IMR-90 (cell line): ENCODE measurements around the gene TRMT1. TPM values are rescaled to one million over a fixed set of nuclear protein-coding genes. Genes with fewer than 3 reads are reported as not detected.

Experiments used
- ATAC-seq: fragments of 200-7000 bp; cut with Tn5 transposase; 2 replicates; pipeline ENCODE4 v1.9.1; 2020; ENCODE audit warnings: low read depth, mild to moderate bottlenecking, moderate library complexity
- BruUV-seq: library from RNA; stranded (reverse); fragments of 400-500 nt; replicated peaks from 2 replicates; lab custom pipeline; 2021; lab: Mats Ljungman, UMichigan
- CTCF ChIA-PET: fragments of 300-600 bp; formaldehyde crosslinking; extraction: SDS; loops from one replicate; lab custom pipeline; 2021; ENCODE audit warnings: antibody characterized with exemption; lab: Yijun Ruan, JAX
- POLR2A ChIA-PET: fragments of 300-600 bp; sonication (Branson Sonifier 250); formaldehyde crosslinking; loops from one replicate; lab custom pipeline; 2022; ENCODE audit warnings: antibody characterized with exemption; ENCODE audit not compliant: unreplicated experiment; lab: Charles Lee
- DNase-seq: peaks from one replicate; pipeline ENCODE4 v3.0.0; 2013
- H2AFZ ChIP-seq: replicated peaks from 2 replicates; pipeline ENCODE3; 2013; ENCODE audit warnings: low read length, mild to moderate bottlenecking; ENCODE audit not compliant: poor library complexity
- H2AK5ac ChIP-seq: 2 replicates; pipeline ENCODE4 v1.6.1; 2013; ENCODE audit warnings: low read depth, low read length, inconsistent platforms
- H2AK9ac ChIP-seq: replicated peaks from 2 replicates; pipeline ENCODE3; 2013; ENCODE audit warnings: mild to moderate bottlenecking, low read depth, low read length, moderate library complexity; ENCODE audit not compliant: poor library complexity
- H2BK120ac ChIP-seq: 2 replicates; pipeline ENCODE4 v1.6.1; 2013; ENCODE audit warnings: low read depth, low read length, inconsistent platforms
- H2BK15ac ChIP-seq: 3 replicates; pipeline ENCODE4 v1.6.1; 2013; ENCODE audit warnings: low read depth, low read length, inconsistent platforms
- H2BK20ac ChIP-seq: 2 replicates; pipeline ENCODE4 v1.6.1; 2013; ENCODE audit warnings: low read depth, mild to moderate bottlenecking, inconsistent platforms, low read length, moderate library complexity
- H2BK5ac ChIP-seq: 2 replicates; pipeline ENCODE4 v1.6.1; 2013; ENCODE audit warnings: mild to moderate bottlenecking, low read depth, low read length, inconsistent platforms; ENCODE audit not compliant: poor library complexity, severe bottlenecking
- H3K14ac ChIP-seq: replicated peaks from 2 replicates; pipeline ENCODE4 v1.6.1; 2013; ENCODE audit warnings: low read depth, low read length, inconsistent platforms
- H3K18ac ChIP-seq: 2 replicates; pipeline ENCODE4 v1.6.1; 2013; ENCODE audit warnings: low read depth, low read length, control low read depth
- H3K23ac ChIP-seq: 2 replicates; pipeline ENCODE4 v1.6.1; 2013; ENCODE audit warnings: low read depth, low read length, inconsistent platforms
- H3K27ac ChIP-seq: 2 replicates; pipeline ENCODE4 v1.5.1; 2013; ENCODE audit warnings: mild to moderate bottlenecking, control low read depth, low read length; ENCODE audit not compliant: insufficient read depth
- H3K27me3 ChIP-seq: 2 replicates; pipeline ENCODE4 v1.6.1; 2013; ENCODE audit warnings: low read length; ENCODE audit not compliant: control insufficient read depth, insufficient read depth
- H3K36me3 ChIP-seq: 2 replicates; pipeline ENCODE4 v1.6.1; 2013; ENCODE audit warnings: low read length, mixed read lengths; ENCODE audit not compliant: control insufficient read depth, insufficient read depth
- H3K4ac ChIP-seq: 2 replicates; pipeline ENCODE4 v1.6.1; 2013; ENCODE audit warnings: low read depth, low read length, inconsistent platforms
- H3K4me1 ChIP-seq: 2 replicates; pipeline ENCODE4 v1.6.1; 2013; ENCODE audit warnings: low read length, mixed read lengths; ENCODE audit not compliant: control insufficient read depth, insufficient read depth
- H3K4me2 ChIP-seq: 2 replicates; pipeline ENCODE4 v1.6.1; 2013; ENCODE audit warnings: low read depth, mild to moderate bottlenecking, control low read depth, low read length, moderate library complexity
- H3K4me3 ChIP-seq: 2 replicates; pipeline ENCODE4 v1.5.1; 2013; ENCODE audit warnings: low read depth, mild to moderate bottlenecking, control low read depth, low read length, moderate library complexity; ENCODE audit not compliant: insufficient read depth
- H3K56ac ChIP-seq: 2 replicates; pipeline ENCODE4 v1.6.1; 2013; ENCODE audit warnings: low read length, inconsistent platforms; ENCODE audit not compliant: insufficient read depth; ENCODE audit errors: extremely low read depth
- H3K79me1 ChIP-seq, 2 experiments: 2 replicates each; pipeline ENCODE4 v1.6.1; 2013; ENCODE audit warnings: low read length in 2 of 2, inconsistent platforms in 1 of 2, low read depth in 1 of 2
- H3K9ac ChIP-seq: 2 replicates; pipeline ENCODE4 v1.6.1; 2013; ENCODE audit warnings: low read depth, low read length, control low read depth
- H3K9me1 ChIP-seq: 2 replicates; pipeline ENCODE4 v1.6.1; 2013; ENCODE audit warnings: low read length, inconsistent platforms; ENCODE audit not compliant: insufficient read depth
- H3K9me3 ChIP-seq: 2 replicates; pipeline ENCODE4 v1.6.1; 2013; ENCODE audit warnings: low read length; ENCODE audit not compliant: control insufficient read depth, insufficient read depth
- H4K20me1 ChIP-seq: 2 replicates; pipeline ENCODE4 v1.6.1; 2013; ENCODE audit warnings: low read length, inconsistent platforms; ENCODE audit not compliant: insufficient read depth
- H4K5ac ChIP-seq: 2 replicates; pipeline ENCODE4 v1.6.1; 2013; ENCODE audit warnings: mild to moderate bottlenecking, low read depth, low read length, control low read depth
- H4K8ac ChIP-seq, 2 experiments: 2 replicates each; pipeline ENCODE4 v1.6.1; 2013; ENCODE audit warnings: low read depth in 2 of 2, low read length in 2 of 2, control low read depth in 1 of 2, inconsistent platforms in 1 of 2
- H4K91ac ChIP-seq: 2 replicates; pipeline ENCODE4 v1.6.1; 2013; ENCODE audit warnings: low read depth, low read length, inconsistent platforms; ENCODE audit not compliant: insufficient read depth
- BHLHE40 ChIP-seq: fragments of 150-350 bp; IDR thresholded peaks from 2 replicates; pipeline ENCODE4 v1.6.1; 2016; ENCODE audit warnings: mild to moderate bottlenecking, low read depth, low read length
- CEBPB ChIP-seq: IDR thresholded peaks from 2 replicates; pipeline ENCODE4 v1.6.1; 2012; ENCODE audit warnings: low read depth, low read length, improper control_type of control experiment
- CHD1 ChIP-seq: IDR thresholded peaks from 2 replicates; pipeline ENCODE4 v1.6.1; 2012; ENCODE audit warnings: low read depth, low read length, improper control_type of control experiment
- ELK1 ChIP-seq: fragments of 150-350 bp; IDR thresholded peaks from 2 replicates; pipeline ENCODE4 v1.6.1; 2016; ENCODE audit warnings: low read depth, mild to moderate bottlenecking, low read length, moderate library complexity, borderline replicate concordance
- FOS ChIP-seq: fragments of 150-350 bp; IDR thresholded peaks from 2 replicates; pipeline ENCODE4 v1.6.1; 2016; ENCODE audit warnings: low read depth, low read length
- MAFK ChIP-seq: IDR thresholded peaks from 2 replicates; pipeline ENCODE4 v1.6.1; 2012; ENCODE audit warnings: low read depth, low read length, improper control_type of control experiment
- MAZ ChIP-seq: IDR thresholded peaks from 2 replicates; pipeline ENCODE4 v1.6.1; 2012; ENCODE audit warnings: low read depth, mild to moderate bottlenecking, low read length, improper control_type of control experiment, moderate library complexity, borderline replicate concordance
- MXI1 ChIP-seq: IDR thresholded peaks from 2 replicates; pipeline ENCODE4 v1.6.1; 2012; ENCODE audit warnings: low read depth, mild to moderate bottlenecking, low read length, moderate library complexity, borderline replicate concordance
- NFE2L2 ChIP-seq: fragments of 150-350 bp; IDR thresholded peaks from 2 replicates; pipeline ENCODE4 v1.6.1; 2016; ENCODE audit warnings: low read depth, mild to moderate bottlenecking, low read length
- POLR2A ChIP-seq: IDR thresholded peaks from 2 replicates; pipeline ENCODE4 v1.6.1; 2012; ENCODE audit warnings: mild to moderate bottlenecking, low read depth, low read length
- RAD21 ChIP-seq: IDR thresholded peaks from 2 replicates; pipeline ENCODE4 v1.6.1; 2012; ENCODE audit warnings: low read length, improper control_type of control experiment
- RCOR1 ChIP-seq: IDR thresholded peaks from 2 replicates; pipeline ENCODE4 v1.6.1; 2012; ENCODE audit warnings: mild to moderate bottlenecking, low read length, improper control_type of control experiment; ENCODE audit not compliant: insufficient replicate concordance
- RFX5 ChIP-seq: IDR thresholded peaks from 2 replicates; pipeline ENCODE4 v1.8.0; 2012; ENCODE audit warnings: low read depth, mild to moderate bottlenecking, low read length, moderate library complexity
- SMC3 ChIP-seq: fragments of 150-350 bp; IDR thresholded peaks from 2 replicates; pipeline ENCODE4 v1.6.1; 2016; ENCODE audit warnings: low read depth, mild to moderate bottlenecking, antibody characterized with exemption, low read length, moderate library complexity
- WGBS, 2 experiments: methylation state at CpG; one replicate each; pipeline versions ENCODE4 v1.1.5 to v1.1.7; 2013; ENCODE audit warnings: missing lambda C conversion rate in 2 of 2; ENCODE audit not compliant: insufficient read length in 1 of 2; ENCODE audit errors: extremely low coverage in 2 of 2; 5-methylcytosine and 5-hydroxymethylcytosine counted together
- dilution Hi-C: fragments of 300-500 bp; cut with HindIII; formaldehyde crosslinking; loops from one replicate; pipeline ENCODE4 v1.14.3; 2018; ENCODE audit warnings: low sequenced_read_pairs; ENCODE audit not compliant: unreplicated experiment
- in situ Hi-C: fragments of 300-500 bp; cut with MboI; formaldehyde crosslinking; loops from 3 replicates; pipeline ENCODE4 v1.14.3; 2019; ENCODE audit warnings: low sequenced_read_pairs, inconsistent platforms, mixed read lengths
- intact Hi-C: fragments of 100-400 bp; cut with micrococcal nuclease; formaldehyde crosslinking; loops from 2 replicates; pipeline ENCODE4 v1.10.0; 2022
- polyA plus RNA-seq, 3 experiments: library from polyadenylated mRNA; depleted of rRNA; stranded (reverse); fragments of >200 nt; gene quantifications; 2 replicates each; pipeline ENCODE4 v1.2.3, GENCODE V29; 2012; ENCODE audit warnings: low replicate concordance in 1 of 3
- total RNA-seq: library from RNA; depleted of rRNA; stranded (reverse); fragments of >200 nt; gene quantifications from 2 replicates; pipeline ENCODE4 v1.2.3, GENCODE V29; 2012
- TF ChIP-seq, protein P1 (sequence below): fragments of 150-350 bp; IDR thresholded peaks from 2 replicates; pipeline ENCODE4 v1.6.1; 2017; ENCODE audit warnings: mild to moderate bottlenecking, antibody characterized with exemption, low read length, low read depth
- TF ChIP-seq, protein P2 (sequence below): conservative IDR thresholded peaks from 2 replicates; pipeline ENCODE4 v1.5.1; 2012; ENCODE audit warnings: mild to moderate bottlenecking, low read depth, low read length, improper control_type of control experiment

Gene TRMT1
- total and polyA plus RNA-seq, 2 of the 4 experiments (the other 2 are of a cell fraction), result 28.3 to 56.0 TPM

DNA sequence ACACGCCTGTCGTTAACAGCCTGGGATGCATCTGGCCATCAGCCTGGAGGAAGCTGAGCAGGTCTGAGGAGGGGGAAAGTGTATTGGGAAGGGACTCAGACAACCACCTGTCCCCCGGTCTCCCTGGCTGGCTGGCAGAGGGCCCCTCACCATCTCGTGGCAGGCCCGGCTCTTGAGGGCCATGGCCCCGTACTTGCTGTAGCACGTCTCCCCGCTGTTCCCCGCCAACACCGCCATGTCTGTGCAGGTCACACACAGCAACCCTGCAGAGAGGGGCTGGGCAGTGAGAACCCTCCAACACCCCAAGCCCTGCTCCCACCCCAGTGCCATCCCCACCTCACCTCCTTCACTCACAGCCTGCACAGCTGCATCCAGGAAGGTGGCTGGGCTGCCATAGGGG, 4.0 kb downstream of the TRMT1 start:
- no peak for DNase-seq
- H3K36me3 ChIP-seq, result peaks cover 18% of the 10 kb centered on the region

More for the DNA sequence above, 4.0 kb downstream of the TRMT1 start:
- no peak overlapping the region for H2BK20ac ChIP-seq
- CTCF ChIA-PET, result no interaction called here
- peaks cover 0 to 30% of the 10 kb centered on the region in 2 experiments; a peak in 3 of 4 replicates for H3K79me1 ChIP-seq
- no peak overlapping the region for H4K8ac ChIP-seq
- no TSS peak for BruUV-seq
- no peak overlapping the region for H3K23ac ChIP-seq
- no peaks in the 10 kb centered on the region; the same call in 1 of the 2 replicates for H3K9me1 ChIP-seq
- no peak overlapping the region for H3K18ac ChIP-seq
- no peak overlapping the region for H2AK5ac ChIP-seq
- no peak for ATAC-seq
- H3K4me2 ChIP-seq, result no peak overlapping the region
- no peaks in the 10 kb centered on the region for H3K9me3 ChIP-seq
- H2BK15ac ChIP-seq, result no peak overlapping the region
- H2AK9ac ChIP-seq, result no peak overlapping the region
- no peak overlapping the region for H3K27ac ChIP-seq
- H4K5ac ChIP-seq, result no peak overlapping the region
- H3K27me3 ChIP-seq, result no peaks in the 10 kb centered on the region
- H3K4ac ChIP-seq, result no peak overlapping the region
- no peak overlapping the region for H3K14ac ChIP-seq
- no CpG with 5 or more reads among the region's 10 CpGs for WGBS, 2 experiments
- no peaks in the 10 kb centered on the region for H4K20me1 ChIP-seq
- dilution Hi-C loops (no loop called here), in situ Hi-C loops (no loop called here), intact Hi-C loops (no loop called here)
- no peak overlapping the region for H3K4me3 ChIP-seq
- H4K91ac ChIP-seq, result no peak overlapping the region
- H2AFZ ChIP-seq, result no peak overlapping the region
- no peak overlapping the region for H2BK5ac ChIP-seq
- no peak overlapping the region for H2BK120ac ChIP-seq
- no peak overlapping the region for H3K56ac ChIP-seq
- H3K4me1 ChIP-seq, result peaks cover 4% of the 10 kb centered on the region
- POLR2A ChIA-PET, result no interaction called here
- TF ChIP-seq NFE2L2, result no peak
- no peak for TF ChIP-seq CEBPB
- no peak for TF ChIP-seq FOS
- TF ChIP-seq ELK1, result no peak
- no peak for TF ChIP-seq MAZ
- TF ChIP-seq RFX5, result no peak
- TF ChIP-seq POLR2A, result no peak
- TF ChIP-seq, protein P1, sequence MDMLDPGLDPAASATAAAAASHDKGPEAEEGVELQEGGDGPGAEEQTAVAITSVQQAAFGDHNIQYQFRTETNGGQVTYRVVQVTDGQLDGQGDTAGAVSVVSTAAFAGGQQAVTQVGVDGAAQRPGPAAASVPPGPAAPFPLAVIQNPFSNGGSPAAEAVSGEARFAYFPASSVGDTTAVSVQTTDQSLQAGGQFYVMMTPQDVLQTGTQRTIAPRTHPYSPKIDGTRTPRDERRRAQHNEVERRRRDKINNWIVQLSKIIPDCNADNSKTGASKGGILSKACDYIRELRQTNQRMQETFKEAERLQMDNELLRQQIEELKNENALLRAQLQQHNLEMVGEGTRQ, result no peak
- TF ChIP-seq BHLHE40, result no peak
- TF ChIP-seq RCOR1, result no peak
- no peak for TF ChIP-seq MXI1
- no peak for TF ChIP-seq SMC3
- no peak for TF ChIP-seq CHD1
- TF ChIP-seq RAD21, result no peak
- TF ChIP-seq MAFK, result no peak
- TF ChIP-seq, protein P2, sequence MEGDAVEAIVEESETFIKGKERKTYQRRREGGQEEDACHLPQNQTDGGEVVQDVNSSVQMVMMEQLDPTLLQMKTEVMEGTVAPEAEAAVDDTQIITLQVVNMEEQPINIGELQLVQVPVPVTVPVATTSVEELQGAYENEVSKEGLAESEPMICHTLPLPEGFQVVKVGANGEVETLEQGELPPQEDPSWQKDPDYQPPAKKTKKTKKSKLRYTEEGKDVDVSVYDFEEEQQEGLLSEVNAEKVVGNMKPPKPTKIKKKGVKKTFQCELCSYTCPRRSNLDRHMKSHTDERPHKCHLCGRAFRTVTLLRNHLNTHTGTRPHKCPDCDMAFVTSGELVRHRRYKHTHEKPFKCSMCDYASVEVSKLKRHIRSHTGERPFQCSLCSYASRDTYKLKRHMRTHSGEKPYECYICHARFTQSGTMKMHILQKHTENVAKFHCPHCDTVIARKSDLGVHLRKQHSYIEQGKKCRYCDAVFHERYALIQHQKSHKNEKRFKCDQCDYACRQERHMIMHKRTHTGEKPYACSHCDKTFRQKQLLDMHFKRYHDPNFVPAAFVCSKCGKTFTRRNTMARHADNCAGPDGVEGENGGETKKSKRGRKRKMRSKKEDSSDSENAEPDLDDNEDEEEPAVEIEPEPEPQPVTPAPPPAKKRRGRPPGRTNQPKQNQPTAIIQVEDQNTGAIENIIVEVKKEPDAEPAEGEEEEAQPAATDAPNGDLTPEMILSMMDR, result no peak
- no peak overlapping the region for H3K9ac ChIP-seq
